K562 (cell line): ENCODE data around the gene SMIM36. TPM values are rescaled to one million over a fixed set of nuclear protein-coding genes. Genes with fewer than 3 reads are reported as not detected.

Source experiments
- ATAC-seq: fragments of 200-7000 bp; cut with Tn5 transposase; 3 replicates; pipeline ENCODE4 v1.9.1; 2020; ENCODE audit warnings: moderate library complexity
- BruUV-seq: library from RNA; stranded (reverse); fragments of 400-500 nt; replicated peaks from 2 replicates; lab custom pipeline; 2021; lab: Mats Ljungman, UMichigan
- CTCF ChIA-PET: fragments of 300-600 bp; formaldehyde crosslinking; extraction: SDS; loops from one replicate; lab custom pipeline; 2021; ENCODE audit warnings: low intra/inter-chr PET ratio; lab: Yijun Ruan, JAX
- POLR2A ChIA-PET: fragments of 300-600, 350-650 bp; sonication (Branson Sonifier 250); formaldehyde crosslinking; extraction: SDS; loops from one replicate; lab custom pipeline; 2021; ENCODE audit warnings: antibody characterized with exemption, inconsistent platforms; lab: Yijun Ruan, JAX
- DNase-seq, 4 experiments: peaks; one replicate each; pipeline versions ENCODE4 v3.0.0 to v3.0.0-alpha.2; 2011 to 2018; ENCODE audit warnings: low spot score in 3 of 4, mixed read lengths in 3 of 4; ENCODE audit errors: extremely low read depth in 1 of 4
- FAIRE-seq: peaks from 2 replicates; lab custom pipeline; 2011; peaks lifted over from hg19 to GRCh38; lab: Jason Lieb, UNC
- H2AFZ ChIP-seq: 2 replicates; pipeline ENCODE4 v1.6.0; 2011; ENCODE audit warnings: low read depth, low read length, control low read depth, inconsistent platforms
- H3K27ac ChIP-seq: fragments of 200-600 bp; 3 replicates; pipeline ENCODE4 v1.8.0; 2011; ENCODE audit warnings: low read depth, mild to moderate bottlenecking, control low read depth, inconsistent platforms, low read length, moderate library complexity, mixed read lengths; ENCODE audit errors: extremely low read depth
- H3K27me3 ChIP-seq, 2 experiments: fragments of 300-600 bp in 1 of 2; 2 replicates in 1 of 2; 3 replicates in 1 of 2; pipeline versions ENCODE4 v1.6.0 to v1.8.0; 2011; ENCODE audit warnings: inconsistent platforms in 2 of 2, low read length in 2 of 2, mild to moderate bottlenecking in 1 of 2, mixed read lengths in 1 of 2, moderate library complexity in 1 of 2; ENCODE audit not compliant: control insufficient read depth in 2 of 2, insufficient read depth in 2 of 2
- H3K36me3 ChIP-seq: fragments of 300-600 bp; 3 replicates; pipeline ENCODE4 v1.8.0; 2011; ENCODE audit warnings: mild to moderate bottlenecking, low read length, inconsistent platforms; ENCODE audit not compliant: control insufficient read depth, insufficient read depth
- H3K4me1 ChIP-seq, 2 experiments: fragments of 200-600 bp in 1 of 2; replicated peaks in 1 of 2; 2 replicates in 1 of 2; 3 replicates in 1 of 2; pipeline versions ENCODE4 v1.5.1 to v1.8.0; 2011; ENCODE audit warnings: inconsistent platforms in 2 of 2, low read length in 2 of 2, mild to moderate bottlenecking in 1 of 2, mixed read lengths in 1 of 2, moderate library complexity in 1 of 2; ENCODE audit not compliant: control insufficient read depth in 2 of 2, insufficient read depth in 2 of 2
- H3K4me2 ChIP-seq: 2 replicates; pipeline ENCODE4 v1.6.1; 2011; ENCODE audit warnings: low read length, control low read depth, inconsistent platforms, mixed read lengths; ENCODE audit not compliant: insufficient read depth
- H3K4me3 ChIP-seq: fragments of 200-600 bp; sonication (generic), shearing (Covaris generic); 2 replicates; pipeline ENCODE4 v1.5.1; 2016; ENCODE audit warnings: control low read depth, inconsistent platforms
- H3K79me2 ChIP-seq: fragments of 200-600 bp; 3 replicates; pipeline ENCODE4 v1.8.0; 2011; ENCODE audit warnings: low read length, inconsistent platforms; ENCODE audit not compliant: control insufficient read depth, insufficient read depth
- H3K9ac ChIP-seq, 2 experiments: 2 replicates each; pipeline versions ENCODE4 v1.6.0 to v1.6.1; 2011; ENCODE audit warnings: low read depth in 2 of 2, low read length in 2 of 2, control low read depth in 1 of 2, inconsistent platforms in 1 of 2, mild to moderate bottlenecking in 1 of 2, mixed read lengths in 1 of 2; ENCODE audit not compliant: insufficient read depth in 1 of 2
- H3K9me1 ChIP-seq: one replicate; pipeline ENCODE4 v1.6.0; 2011; ENCODE audit warnings: inconsistent platforms, mild to moderate bottlenecking, low read length, moderate library complexity; ENCODE audit not compliant: control insufficient read depth, insufficient read depth
- H3K9me3 ChIP-seq: replicated peaks from 2 replicates; pipeline ENCODE4 v1.5.1; 2011; ENCODE audit warnings: low read depth, low read length, inconsistent platforms; ENCODE audit not compliant: control insufficient read depth, insufficient read depth
- H4K20me1 ChIP-seq: replicated peaks from 2 replicates; pipeline ENCODE4 v1.6.1; 2011; ENCODE audit warnings: low read length, inconsistent platforms, mixed read lengths; ENCODE audit not compliant: control insufficient read depth, insufficient read depth
- HMBOX1 ChIP-seq: sonication (generic); IDR thresholded peaks from 2 replicates; pipeline ENCODE4 v1.6.1; 2016
- MEIS2 ChIP-seq: fragments of 450-650 bp; IDR thresholded peaks from 2 replicates; pipeline ENCODE4 v1.6.1; 2014; ENCODE audit warnings: mild to moderate bottlenecking; ENCODE audit not compliant: partially characterized antibody
- RFX5 ChIP-seq: IDR thresholded peaks from 2 replicates; pipeline ENCODE4 v1.6.1; 2011; ENCODE audit warnings: low read depth, mild to moderate bottlenecking, improper control_type of control experiment, low read length
- ZNF518B ChIP-seq: fragments of 250-450 bp; sonication (Bioruptor Pico); IDR thresholded peaks from 2 replicates; pipeline ENCODE4 v1.5.0; 2021; ENCODE audit warnings: mild to moderate bottlenecking, moderate library complexity
- ZNF584 ChIP-seq: fragments of 200-800 bp; sonication (Bioruptor generic); IDR thresholded peaks from 2 replicates; pipeline ENCODE4 v1.6.1; 2016; ENCODE audit warnings: low read depth, mild to moderate bottlenecking, missing genetic modification characterization, missing compliant biosample characterization
- WGBS: fragments of 100-300 bp; shearing (Covaris generic); methylation state at CpG from one replicate; pipeline ENCODE4 v1.1.6; 2016; ENCODE audit warnings: low coverage, mixed read lengths; ENCODE audit not compliant: insufficient coverage; ENCODE audit errors: missing lambda C conversion rate; 5-methylcytosine and 5-hydroxymethylcytosine counted together
- in situ Hi-C: fragments of 300-500 bp; cut with MboI; formaldehyde crosslinking; loops from 4 replicates; pipeline ENCODE4 v1.15.0; 2018; ENCODE audit warnings: inconsistent platforms, mixed read lengths
- intact Hi-C: fragments of 100-400 bp; cut with micrococcal nuclease; formaldehyde crosslinking; loops from 2 replicates; pipeline ENCODE4 v1.14.2; 2022
- polyA plus RNA-seq, 8 experiments: library from polyadenylated mRNA; depleted of rRNA in 4 of 8; stranded (reverse) in 5 of 8; unstranded in 3 of 8; fragments of >200 nt; fragmentation: Nextera tagmentation in 2 of 8; fragmentation: Illumina TruSeq in 1 of 8; extraction: Ambion mirVana in 2 of 8; extraction: Trizol in 1 of 8; gene quantifications; 2 replicates each; pipeline versions ENCODE4 v1.2.1 to v1.2.3, GENCODE V29; 2011 to 2014; ENCODE audit warnings: inconsistent platforms in 1 of 8, missing spikeins in 1 of 8
- total RNA-seq, 7 experiments: library from RNA; depleted of rRNA in 6 of 7; stranded (reverse); fragments of >200 nt in 6 of 7; fragmentation: Illumina TruSeq in 2 of 7; extraction: Trizol in 2 of 7; gene quantifications; 2 replicates each; pipeline versions ENCODE4 v1.2.1 to v1.2.3, GENCODE V29; 2011 to 2021; ENCODE audit warnings: low replicate concordance in 1 of 7

SMIM36 gene
- total and polyA plus RNA-seq, 9 of the 15 experiments (the other 6 are each of a cell fraction or from before 2014, with no cell fraction given) = not detected

GRCh38 chr17:55417411-55418268 lies 93.6 kb downstream of the SMIM36 start (continued):
- TF ChIP-seq MEIS2 = no peak
- TF ChIP-seq ZNF584 (CRISPR knock-in tag) = no peak
- no peak for TF ChIP-seq ZNF518B (CRISPR knock-in tag)

GRCh38 chr17:55416470-55417052 lies 94.7 kb downstream of the SMIM36 start:
- ChIA-PET CTCF (no interaction called here), POLR2A (interaction anchor here (1.1 to 1.7 kb wide), 4 partner anchors 10 to 128 kb away, joined by 3 to 10 read pairs (median 4); no protein-coding TSS in a partner anchor)
- FAIRE-seq = no peak
- TF ChIP-seq HMBOX1 (peak; percentile 38; the same call in 1 of the 2 replicates), RFX5 (no peak)
- intact Hi-C loops = no loop called here
- Histone ChIP-seq H3K4me2 (no peak overlapping the region), H3K9me1 (no peaks in the 10 kb centered on the region), H4K20me1 (no peaks in the 10 kb centered on the region), H3K36me3 (peaks cover 12% of the 10 kb centered on the region), H3K4me1 (peaks cover 10 to 11% of the 10 kb centered on the region in 2 experiments), H3K27ac (no peak overlapping the region), H3K27me3 (no peaks in the 10 kb centered on the region), H3K9ac (no peak overlapping the region), H3K9me3 (no peaks in the 10 kb centered on the region), H3K79me2 (peaks cover 26% of the 10 kb centered on the region), H3K4me3 (no peak overlapping the region), H2AFZ (no peak overlapping the region)
- in situ Hi-C loops = no loop called here
- WGBS = 47% methylated on average over 4 of the region's 4 CpGs
- no peak for DNase-seq
- no TSS peak for BruUV-seq
- ATAC-seq = no peak
